ENCODE results near the gene ELAVL1. TPM values are rescaled to one million over a fixed set of nuclear protein-coding genes. Genes with fewer than 3 reads are reported as not detected.

Gene ELAVL1
- total and polyA plus RNA-seq, 2 donors (not counting 1 experiment from before 2014, with no cell fraction given) = 21.8 to 63.5 TPM

DNA sequence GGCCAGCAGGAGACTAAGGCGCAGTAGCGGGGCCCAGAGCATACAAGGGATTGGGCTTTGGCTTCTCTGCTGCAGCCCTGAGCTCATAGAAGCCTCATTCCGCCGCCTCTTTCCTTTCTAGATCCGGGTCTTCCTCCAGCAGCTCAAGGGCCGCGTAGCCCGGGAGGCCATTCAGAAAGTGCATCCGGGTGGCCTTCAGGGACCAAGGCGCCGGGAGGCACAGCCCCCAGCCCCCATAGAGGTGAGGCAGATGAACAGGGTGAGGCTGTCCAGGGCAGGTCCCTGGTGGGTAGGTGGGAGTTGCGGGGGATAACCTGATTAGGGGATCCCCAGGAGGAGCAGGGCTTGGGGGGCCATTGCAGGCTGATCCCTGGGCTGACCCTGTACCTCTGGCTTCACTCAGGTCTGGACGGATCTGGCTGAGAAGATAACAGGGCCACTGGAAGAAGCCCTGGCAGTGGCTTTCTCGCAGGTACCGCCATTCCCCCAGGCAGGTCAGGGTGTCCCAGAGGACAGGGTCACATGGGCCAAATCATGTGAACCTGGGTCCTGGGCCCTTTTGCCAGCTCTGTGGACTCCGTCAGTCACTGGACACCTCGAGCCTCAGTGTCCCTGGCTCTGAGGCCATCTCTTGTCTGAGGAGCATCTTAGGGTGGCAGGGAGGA, 84.0 kb downstream of the ELAVL1 start:
- Mint-ChIP-seq H3K4me3 (peak overlapping the region; percentile 95), H3K27me3 (peaks cover 15% of the 10 kb centered on the region), H3K9me3 (ENCODE audit: insufficient read depth) (no peaks in the 10 kb centered on the region), H3K4me1 (peaks cover 46% of the 10 kb centered on the region), H3K27ac (peak overlapping the region; percentile 96)
- peaks cover 0 to 13% of the 10 kb centered on the region in 2 experiments for H3K36me3 ChIP-seq (replicated peaks in 1 of 2; ENCODE audit: control extremely low read depth in 1 of 2, control insufficient read depth in 1 of 2, extremely low read depth in 1 of 2, insufficient read depth in 2 of 2, low read length in 1 of 2)
- H3K9ac ChIP-seq (ENCODE audit: low read length) = peak overlapping the region; percentile 57
- TF ChIP-seq, protein P1, sequence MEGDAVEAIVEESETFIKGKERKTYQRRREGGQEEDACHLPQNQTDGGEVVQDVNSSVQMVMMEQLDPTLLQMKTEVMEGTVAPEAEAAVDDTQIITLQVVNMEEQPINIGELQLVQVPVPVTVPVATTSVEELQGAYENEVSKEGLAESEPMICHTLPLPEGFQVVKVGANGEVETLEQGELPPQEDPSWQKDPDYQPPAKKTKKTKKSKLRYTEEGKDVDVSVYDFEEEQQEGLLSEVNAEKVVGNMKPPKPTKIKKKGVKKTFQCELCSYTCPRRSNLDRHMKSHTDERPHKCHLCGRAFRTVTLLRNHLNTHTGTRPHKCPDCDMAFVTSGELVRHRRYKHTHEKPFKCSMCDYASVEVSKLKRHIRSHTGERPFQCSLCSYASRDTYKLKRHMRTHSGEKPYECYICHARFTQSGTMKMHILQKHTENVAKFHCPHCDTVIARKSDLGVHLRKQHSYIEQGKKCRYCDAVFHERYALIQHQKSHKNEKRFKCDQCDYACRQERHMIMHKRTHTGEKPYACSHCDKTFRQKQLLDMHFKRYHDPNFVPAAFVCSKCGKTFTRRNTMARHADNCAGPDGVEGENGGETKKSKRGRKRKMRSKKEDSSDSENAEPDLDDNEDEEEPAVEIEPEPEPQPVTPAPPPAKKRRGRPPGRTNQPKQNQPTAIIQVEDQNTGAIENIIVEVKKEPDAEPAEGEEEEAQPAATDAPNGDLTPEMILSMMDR (IDR thresholded peaks at IDR 0.05) = no peak
- no peak for TF ChIP-seq EZH2 (IDR thresholded peaks at IDR 0.05; ENCODE audit: borderline replicate concordance, insufficient read depth, low read depth, low read length, poor library complexity, severe bottlenecking)
- ATAC-seq (ENCODE audit: low read depth) = no peak
- DNase-seq = no peak
- peaks cover 8% of the 10 kb centered on the region for H3K79me2 ChIP-seq (ENCODE audit: control insufficient read depth, insufficient read depth, low read length)
- CTCF ChIA-PET = interaction anchor here (1.0 to 3.8 kb wide), 7 partner anchors 8 to 353 kb away, joined by 3 to 28 read pairs (median 7); partner anchors contain the start of genes CAMSAP3, PET100 and TIMM44
- POLR2A ChIA-PET = interaction anchor here (0.6 to 2.8 kb wide), 6 partner anchors 9 to 400 kb away, joined by 3 to 29 read pairs (median 6); partner anchors contain the start of genes NDUFA7, RPS28 and TIMM44
- H3K4me1 ChIP-seq (ENCODE audit: control insufficient read depth in 2 of 2, insufficient read depth in 2 of 2, low read length in 2 of 2) = peaks cover 55 to 57% of the 10 kb centered on the region in 2 donors
- peaks cover 0 to 21% (median 0%) of the 10 kb centered on the region in 3 donors for H3K9me3 ChIP-seq (ENCODE audit: control extremely low read depth in 1 of 3, control insufficient read depth in 2 of 3, insufficient read depth in 1 of 3, low read length in 2 of 3)
- H3K4me3 ChIP-seq (ENCODE audit: control extremely low read depth in 1 of 5, extremely low read depth in 1 of 5, insufficient read depth in 1 of 5, low read depth in 2 of 5, low read length in 4 of 5) = peak overlapping the region; percentile 52 to 69 (median 63)
- peak overlapping the region; percentile 73 to 74 for H3K27ac ChIP-seq (ENCODE audit: low read length in 2 of 2)
- H2AFZ ChIP-seq (ENCODE audit: insufficient read depth, low read depth, low read length, poor library complexity, severe bottlenecking) = peak overlapping the region; percentile 70
- intact Hi-C loops (cut with micrococcal nuclease) = no loop called here
- peaks cover 0 to 28% (median 16%) of the 10 kb centered on the region in 4 experiments for H3K27me3 ChIP-seq (replicated peaks in 1 of 4; ENCODE audit: control extremely low read depth in 1 of 4, control insufficient read depth in 3 of 4, insufficient read depth in 4 of 4, low read length in 3 of 4)
- 66% methylated on average over 12 of the region's 17 CpGs for WGBS (ENCODE audit: insufficient coverage)
- H4K20me1 ChIP-seq (ENCODE audit: control insufficient read depth, insufficient read depth, low read length, poor library complexity, severe bottlenecking) = peaks cover 51% of the 10 kb centered on the region
- peak overlapping the region; percentile 83 for H3K4me2 ChIP-seq (replicated peaks; ENCODE audit: low read depth, low read length, poor library complexity, severe bottlenecking)

Data from B cell (primary cell).